AG10803 (cell line): Measurements from ENCODE around the gene SAMD4A.
A peak's percentile ranks its signal among the peaks of the same experiment; 100 is the strongest.

Experiments used
- DNase-seq: peaks from one replicate; pipeline ENCODE4 v3.0.0; 2010; ENCODE audit warnings: low read depth
- H3K4me3 ChIP-seq: 2 replicates; pipeline ENCODE4 v1.5.1; 2011; ENCODE audit warnings: mild to moderate bottlenecking, low read length, control low read depth
- CTCF ChIP-seq: conservative IDR thresholded peaks from 2 replicates; pipeline ENCODE4 v1.5.1; 2011; ENCODE audit warnings: mild to moderate bottlenecking, low read length, control low read depth, inconsistent platforms

Gene SAMD4A

GRCh38 chr14:54809767-54810166, 242.8 kb downstream of the SAMD4A start:
- H3K4me3 ChIP-seq, result no peak overlapping the region
- no peak for TF ChIP-seq CTCF
- DNase-seq, result no peak

- no peak overlapping the region for H3K4me3 ChIP-seq
- no peak for TF ChIP-seq CTCF
- no peak for DNase-seq
Observed at GRCh38 chr14:54812617-54813016, 245.7 kb downstream of the SAMD4A start.

- DNase-seq, result no peak
- H3K4me3 ChIP-seq, result no peak overlapping the region
- no peak for TF ChIP-seq CTCF
Observed at GRCh38 chr14:54813081-54813480, 246.2 kb downstream of the SAMD4A start.

- no peak for TF ChIP-seq CTCF
- no peak for DNase-seq
- H3K4me3 ChIP-seq, result no peak overlapping the region
Observed at GRCh38 chr14:54814076-54814475, 247.1 kb downstream of the SAMD4A start.

- TF ChIP-seq CTCF, result no peak
- no peak overlapping the region for H3K4me3 ChIP-seq
- peak; percentile 70 for DNase-seq
Observed at GRCh38 chr14:54815016-54815415, 248.1 kb downstream of the SAMD4A start.

- no peak for TF ChIP-seq CTCF
- no peak for DNase-seq
- no peak overlapping the region for H3K4me3 ChIP-seq
Observed at GRCh38 chr14:54815515-54815914, 248.6 kb downstream of the SAMD4A start.

GRCh38 chr14:54816450-54816849, 249.5 kb downstream of the SAMD4A start:
- H3K4me3 ChIP-seq, result no peak overlapping the region
- no peak for TF ChIP-seq CTCF
- no peak for DNase-seq
